AG10803 (cell line): ENCODE results near the gene IL17REL.

Experiments
- DNase-seq: peaks from one replicate; pipeline ENCODE4 v3.0.0; 2010; ENCODE audit warnings: low read depth
- H3K4me3 ChIP-seq: 2 replicates; pipeline ENCODE4 v1.5.1; 2011; ENCODE audit warnings: mild to moderate bottlenecking, low read length, control low read depth
- CTCF ChIP-seq: conservative IDR thresholded peaks from 2 replicates; pipeline ENCODE4 v1.5.1; 2011; ENCODE audit warnings: mild to moderate bottlenecking, low read length, control low read depth, inconsistent platforms

Gene IL17REL

DNA sequence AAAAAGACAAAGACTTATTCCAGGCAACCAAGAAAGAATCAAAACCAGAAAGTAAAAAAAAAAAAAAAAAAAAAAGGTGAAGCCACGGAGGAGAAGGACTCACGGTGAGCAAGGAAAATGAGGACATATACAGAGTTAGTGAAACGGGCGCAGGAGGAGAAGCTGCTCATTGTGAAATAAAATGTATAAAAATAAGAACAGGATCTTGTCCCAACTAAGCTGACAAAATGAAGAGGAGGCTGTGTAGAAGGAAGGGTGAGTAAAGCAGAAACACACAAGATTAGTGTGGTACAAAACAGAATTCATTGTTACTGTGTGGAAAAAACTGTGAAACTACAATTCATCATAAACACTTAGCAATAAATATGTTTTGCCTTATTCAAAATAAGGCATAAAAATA lies 7.6 kb downstream of the IL17REL start:
- no peak for DNase-seq
- no peak overlapping the region for H3K4me3 ChIP-seq
- TF ChIP-seq CTCF: no peak

- H3K4me3 ChIP-seq: no peak overlapping the region
- peak; percentile 5 for DNase-seq
- no peak for TF ChIP-seq CTCF
These were observed 9.8 kb downstream of the IL17REL start for GRCh38 chr22:50002791-50003190.

- no peak overlapping the region for H3K4me3 ChIP-seq
- TF ChIP-seq CTCF: no peak
- DNase-seq: no peak
These were observed 11.0 kb downstream of the IL17REL start for GRCh38 chr22:50001388-50002231.

DNA sequence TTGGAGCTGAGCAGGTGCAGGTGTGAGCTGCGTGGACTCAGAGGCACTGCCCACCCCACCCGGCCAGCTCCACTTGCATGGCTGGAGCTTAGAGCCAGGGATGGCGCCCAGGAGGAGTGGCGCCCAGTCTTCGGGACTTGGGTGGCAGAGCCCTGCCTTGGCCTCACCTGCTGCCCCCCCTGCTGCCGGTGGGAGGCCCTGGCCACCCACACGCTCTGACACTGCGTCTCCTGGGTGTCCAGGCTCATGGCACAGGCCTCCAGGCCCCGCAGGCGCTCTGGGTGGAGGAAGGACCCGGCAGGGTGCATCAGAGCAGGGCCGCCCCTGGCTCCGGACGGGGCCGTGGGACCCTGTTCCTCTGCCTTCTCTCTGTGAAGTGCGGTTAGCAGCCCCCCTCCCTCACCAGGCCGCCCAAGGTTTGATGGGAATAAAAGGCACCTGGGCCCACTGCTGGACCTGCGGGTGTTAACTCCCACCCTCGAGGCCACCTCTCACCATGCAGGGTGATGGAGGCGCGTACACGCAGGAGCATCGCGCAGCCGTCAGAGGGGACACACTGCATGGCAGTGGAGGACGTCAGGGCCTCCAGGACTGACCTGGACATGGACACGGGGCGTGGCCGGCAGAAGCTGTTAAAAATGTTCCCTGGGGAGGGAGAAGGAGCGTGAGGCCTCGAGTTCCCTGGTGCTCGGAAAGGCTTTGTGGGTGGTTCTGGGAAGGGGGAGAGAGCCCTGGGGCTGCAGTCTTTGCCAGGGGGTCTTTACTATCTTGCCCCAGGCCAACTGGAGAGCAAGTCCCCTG lies 11.8 kb downstream of the IL17REL start:
- no peak for DNase-seq
- TF ChIP-seq CTCF: no peak
- H3K4me3 ChIP-seq: no peak overlapping the region

- TF ChIP-seq CTCF: no peak
- no peak overlapping the region for H3K4me3 ChIP-seq
- no peak for DNase-seq
These were observed 12.5 kb downstream of the IL17REL start for GRCh38 chr22:49999946-50000586.

DNA sequence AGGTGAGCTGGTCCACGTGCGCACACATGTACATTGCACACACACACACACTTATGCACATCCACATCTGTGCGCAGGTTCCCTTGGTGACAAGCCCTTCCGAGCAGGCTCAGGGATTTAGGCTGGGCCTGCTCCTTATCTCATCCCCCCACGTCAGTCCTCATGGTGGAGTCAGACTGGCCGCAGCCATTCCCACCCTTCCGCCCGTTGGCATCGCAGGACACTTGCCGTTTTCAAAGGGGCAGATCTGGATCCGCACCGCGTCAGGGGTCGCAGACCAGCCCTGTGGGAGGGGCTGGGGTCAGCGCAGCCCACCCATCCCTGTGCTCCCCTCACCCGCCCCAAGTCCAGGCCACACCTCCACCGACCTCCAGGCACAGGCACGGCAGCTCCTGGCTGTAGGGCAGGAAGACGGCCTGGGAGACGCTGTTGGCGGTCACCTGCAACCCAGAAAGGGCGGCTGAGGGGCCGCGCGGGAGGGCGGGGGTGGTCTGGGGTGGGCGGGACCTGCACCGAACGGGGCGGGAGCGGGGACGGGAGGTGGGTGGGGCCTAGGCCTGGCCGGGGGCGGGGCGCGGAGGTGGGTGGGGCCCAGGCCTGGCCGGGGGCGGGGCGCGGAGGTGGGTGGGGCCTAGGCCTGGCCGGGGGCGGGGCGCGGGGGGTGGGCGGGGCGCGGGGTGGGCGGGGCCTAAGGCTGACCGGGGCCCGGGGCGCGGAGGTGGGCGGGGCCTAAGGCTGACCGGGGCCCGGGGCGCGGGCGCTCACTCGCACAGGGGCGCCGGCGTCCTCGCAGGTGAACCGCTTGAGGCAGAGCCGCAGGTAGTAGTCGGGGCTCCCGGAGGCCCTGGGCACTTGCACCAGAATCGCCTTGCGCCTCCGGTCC lies 13.3 kb downstream of the IL17REL start:
- no peak for DNase-seq
- no peak overlapping the region; the same call in 1 of the 2 replicates for H3K4me3 ChIP-seq
- no peak for TF ChIP-seq CTCF
